Natural killer cell treated with Interleukin-12 subunit alpha and Interleukin-12 subunit beta and Interleukin-15 and Interleukin-18, amount 100 ng/mL, for 72 hours (primary cell): ENCODE data around the gene MTAP. TPM values are rescaled to one million over a fixed set of nuclear protein-coding genes. Genes with fewer than 3 reads are reported as not detected.

Experiments used
- ATAC-seq, 2 donors: fragments of 150-1000 bp; cut with Tn5 transposase in 1 of 2; sonication (Bioruptor Pico), chemical (Tn5 transposase) in 1 of 2; 2 replicates each; pipeline ENCODE4 v1.10.0; 2021
- DNase-seq: peaks from one replicate; pipeline ENCODE4 v3.0.0; 2022; ENCODE audit warnings: low spot score
- H3K27ac Mint-ChIP-seq, 2 donors: 1 replicate in 1 of 2; 2 replicates in 1 of 2; pipeline ENCODE4 v1.8.0; 2022; ENCODE audit warnings: mixed read lengths in 2 of 2, mild to moderate bottlenecking in 1 of 2, moderate library complexity in 1 of 2
- H3K27me3 Mint-ChIP-seq, 2 donors: 1 replicate in 1 of 2; 2 replicates in 1 of 2; pipeline ENCODE4 v1.8.0; 2022; ENCODE audit warnings: mixed read lengths in 2 of 2
- H3K36me3 Mint-ChIP-seq: one replicate; pipeline ENCODE4 v1.8.0; 2022; ENCODE audit warnings: mixed read lengths
- H3K4me1 Mint-ChIP-seq, 2 donors: 1 replicate in 1 of 2; 2 replicates in 1 of 2; pipeline ENCODE4 v1.8.0; 2022; ENCODE audit warnings: low read depth in 2 of 2, mixed read lengths in 2 of 2, mild to moderate bottlenecking in 1 of 2
- H3K4me3 Mint-ChIP-seq: one replicate; pipeline ENCODE4 v1.8.0; 2022; ENCODE audit warnings: mixed read lengths
- H3K9me3 Mint-ChIP-seq: 2 replicates; pipeline ENCODE4 v1.8.0; 2022; ENCODE audit warnings: mixed read lengths
- total RNA-seq, 2 donors: library from RNA; stranded (reverse); gene quantifications; one replicate each; pipeline ENCODE4 v1.2.3, GENCODE V29; 2022

MTAP gene
- total RNA-seq, 2 donors from 2014 or later: 32.9 to 61.3 TPM

DNA sequence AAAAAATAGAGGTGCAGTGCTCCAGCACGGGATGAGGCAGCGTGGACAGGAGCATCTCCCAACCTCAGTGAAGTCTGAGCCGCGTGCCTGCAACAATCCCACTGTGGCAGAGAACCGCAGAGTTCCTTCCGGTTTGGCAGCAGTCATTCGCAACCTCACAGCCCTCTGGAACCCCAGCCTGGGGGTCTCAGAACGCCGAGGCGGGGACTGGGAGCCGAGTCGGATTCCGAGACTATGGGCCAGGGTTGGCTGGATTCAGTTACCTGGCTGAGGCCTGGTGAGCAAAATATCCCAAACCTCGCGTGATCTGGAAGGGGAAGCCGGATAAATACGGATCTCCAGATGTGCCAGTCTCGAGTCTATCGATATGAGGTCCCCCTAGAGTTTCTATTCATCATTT lies 164.7 kb downstream of the MTAP start:
- Mint-ChIP-seq H3K36me3 (peaks cover 35% of the 10 kb centered on the region), H3K4me3 (peak overlapping the region; percentile 43), H3K9me3 (peaks cover 1% of the 10 kb centered on the region), H3K27ac (no peak overlapping the region), H3K27me3 (peaks cover 72 to 93% of the 10 kb centered on the region in 2 donors), H3K4me1 (peaks cover 38 to 49% of the 10 kb centered on the region in 2 donors)
- no peak for DNase-seq
- no peak for ATAC-seq

DNA sequence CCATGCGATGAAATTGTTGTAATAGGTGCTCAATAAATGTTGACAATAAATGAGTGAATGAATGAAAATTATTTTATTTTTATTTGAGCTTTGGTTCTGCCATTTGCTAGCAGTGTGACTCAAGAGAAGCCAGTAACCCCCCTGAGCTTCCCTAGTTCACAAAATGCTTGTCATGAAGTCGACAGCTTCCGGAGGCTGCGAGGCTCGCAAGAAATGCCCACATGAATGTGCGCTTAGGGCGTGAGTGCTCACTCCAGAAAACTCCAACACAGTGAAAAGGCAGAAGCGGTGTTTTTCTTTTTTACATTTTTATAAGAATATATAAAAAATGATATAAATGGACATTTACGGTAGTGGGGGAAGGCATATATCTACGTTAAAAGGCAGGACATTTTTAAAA lies 165.3 kb downstream of the MTAP start:
- Mint-ChIP-seq H3K27ac (no peak overlapping the region), H3K27me3 (peaks cover 73 to 93% of the 10 kb centered on the region in 2 donors), H3K36me3 (peaks cover 35% of the 10 kb centered on the region), H3K9me3 (no peaks in the 10 kb centered on the region), H3K4me1 (peaks cover 38 to 49% of the 10 kb centered on the region in 2 donors), H3K4me3 (peak overlapping the region; percentile 43)
- DNase-seq (no peak), ATAC-seq (no peak)

GRCh38 chr9:21968331-21969010 lies 166.0 kb downstream of the MTAP start:
- H3K9me3 Mint-ChIP-seq: no peaks in the 10 kb centered on the region
- peaks cover 38 to 49% of the 10 kb centered on the region in 2 donors for H3K4me1 Mint-ChIP-seq
- peaks cover 32% of the 10 kb centered on the region for H3K36me3 Mint-ChIP-seq
- ATAC-seq: no peak
- peaks cover 68 to 90% of the 10 kb centered on the region in 2 donors for H3K27me3 Mint-ChIP-seq
- H3K4me3 Mint-ChIP-seq: peak overlapping the region; percentile 43
- no peak for DNase-seq
- H3K27ac Mint-ChIP-seq: peak overlapping the region; percentile 0 to 30

DNA sequence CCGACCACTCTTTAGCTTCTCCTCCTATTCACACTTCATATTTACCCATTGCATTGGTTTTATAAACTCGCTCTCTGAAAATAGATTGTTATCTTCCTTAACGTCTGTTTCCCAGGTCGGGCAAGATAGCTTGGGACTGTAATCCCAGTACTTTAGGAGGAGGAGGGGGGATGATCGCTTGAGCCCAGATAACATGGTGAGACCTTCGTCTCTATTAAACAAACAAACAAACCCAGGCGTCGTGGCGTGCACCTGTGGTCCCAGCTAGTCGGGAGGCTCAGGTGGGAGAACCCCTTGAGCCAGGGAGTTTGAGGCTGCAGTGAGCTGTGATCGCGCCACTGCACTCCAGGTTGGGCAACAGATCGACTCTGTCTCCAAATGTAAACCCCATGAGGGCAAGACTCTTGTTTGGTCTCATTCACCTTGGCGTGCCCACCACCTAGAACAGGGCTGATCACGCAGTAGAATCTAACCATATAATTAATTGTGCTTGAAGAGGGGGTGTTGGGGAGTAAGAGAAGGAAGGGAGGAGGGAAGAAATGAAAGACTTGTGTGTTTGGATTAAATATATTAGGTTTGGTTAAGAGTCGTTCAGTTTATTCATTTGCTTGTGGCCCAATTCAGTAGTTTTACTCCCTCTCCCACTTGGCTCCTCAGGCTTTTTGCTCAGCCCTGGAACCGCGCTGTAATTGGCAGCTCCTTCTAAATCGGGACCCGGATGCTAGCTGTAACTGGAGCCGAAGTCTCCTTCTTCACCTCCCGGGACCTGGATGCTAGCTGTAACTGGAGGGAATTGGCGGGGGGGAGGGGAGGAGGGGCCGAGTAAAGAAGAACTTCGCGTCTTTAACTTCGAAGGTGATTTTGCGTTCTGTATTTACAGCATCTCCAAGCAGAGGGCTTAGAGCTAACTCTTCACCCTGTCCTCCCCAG lies 166.8 kb downstream of the MTAP start:
- peak overlapping the region; percentile 43 for H3K4me3 Mint-ChIP-seq
- H3K4me1 Mint-ChIP-seq: peaks cover 40 to 50% of the 10 kb centered on the region in 2 donors
- peaks cover 69 to 90% of the 10 kb centered on the region in 2 donors for H3K27me3 Mint-ChIP-seq
- ATAC-seq (no peak), DNase-seq (no peak)
- H3K9me3 Mint-ChIP-seq: no peaks in the 10 kb centered on the region
- H3K36me3 Mint-ChIP-seq: peaks cover 26% of the 10 kb centered on the region
- H3K27ac Mint-ChIP-seq: peak overlapping the region; percentile 0 to 30

DNA sequence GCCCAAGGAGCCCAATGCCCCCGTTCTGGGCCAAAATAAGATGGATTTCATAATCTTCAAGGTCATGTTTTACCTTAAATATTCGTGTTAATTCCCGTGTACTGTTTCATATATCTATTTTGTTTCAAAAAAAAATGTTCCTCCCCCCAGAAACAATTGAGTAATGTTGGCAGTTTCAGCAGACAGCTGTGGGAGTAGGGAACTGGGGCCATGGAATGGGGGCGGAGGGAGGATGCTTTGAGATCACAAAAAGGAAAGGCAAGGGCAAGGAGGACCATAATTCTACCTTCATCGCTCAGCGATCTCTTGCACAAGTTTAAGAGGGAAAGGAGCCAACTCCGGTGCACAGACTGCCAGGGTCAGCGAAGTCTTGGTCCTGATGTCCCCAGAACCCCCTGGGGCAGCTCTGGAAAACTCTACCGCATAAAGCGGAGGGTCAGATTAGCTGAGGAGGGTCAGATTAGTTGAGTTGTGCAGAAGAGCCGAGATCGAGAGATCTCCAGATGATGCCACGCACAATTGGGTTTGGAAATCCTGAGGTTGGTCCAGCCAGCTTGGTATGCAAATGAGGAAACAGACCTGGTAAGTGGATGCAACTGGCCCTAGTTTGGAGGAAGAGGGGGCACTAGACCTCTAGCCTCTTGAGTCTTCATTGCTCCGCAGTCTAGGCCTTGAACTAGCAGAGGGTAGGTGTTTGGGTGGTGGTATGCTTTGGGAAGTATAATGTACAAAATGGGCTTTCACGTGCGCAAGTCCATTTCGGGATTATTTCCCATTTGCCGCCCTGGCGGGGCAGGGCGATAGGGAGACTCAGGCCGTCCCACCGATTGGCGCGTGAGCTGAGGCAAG lies 167.7 kb downstream of the MTAP start:
- no peak for DNase-seq
- no peaks in the 10 kb centered on the region for H3K9me3 Mint-ChIP-seq
- H3K4me1 Mint-ChIP-seq: peaks cover 45 to 50% of the 10 kb centered on the region in 2 donors
- H3K27me3 Mint-ChIP-seq: peaks cover 73 to 95% of the 10 kb centered on the region in 2 donors
- no peak overlapping the region for H3K27ac Mint-ChIP-seq
- ATAC-seq: no peak
- no peak overlapping the region for H3K4me3 Mint-ChIP-seq
- H3K36me3 Mint-ChIP-seq: peaks cover 26% of the 10 kb centered on the region

- peaks cover 40 to 47% of the 10 kb centered on the region in 2 donors for H3K4me1 Mint-ChIP-seq
- H3K4me3 Mint-ChIP-seq: no peak overlapping the region
- peaks cover 71 to 96% of the 10 kb centered on the region in 2 donors for H3K27me3 Mint-ChIP-seq
- H3K36me3 Mint-ChIP-seq: peaks cover 21% of the 10 kb centered on the region
- no peak overlapping the region for H3K27ac Mint-ChIP-seq
- no peaks in the 10 kb centered on the region for H3K9me3 Mint-ChIP-seq
- DNase-seq (no peak), ATAC-seq (no peak)
These were observed 168.6 kb downstream of the MTAP start for GRCh38 chr9:21970800-21971640.

DNA sequence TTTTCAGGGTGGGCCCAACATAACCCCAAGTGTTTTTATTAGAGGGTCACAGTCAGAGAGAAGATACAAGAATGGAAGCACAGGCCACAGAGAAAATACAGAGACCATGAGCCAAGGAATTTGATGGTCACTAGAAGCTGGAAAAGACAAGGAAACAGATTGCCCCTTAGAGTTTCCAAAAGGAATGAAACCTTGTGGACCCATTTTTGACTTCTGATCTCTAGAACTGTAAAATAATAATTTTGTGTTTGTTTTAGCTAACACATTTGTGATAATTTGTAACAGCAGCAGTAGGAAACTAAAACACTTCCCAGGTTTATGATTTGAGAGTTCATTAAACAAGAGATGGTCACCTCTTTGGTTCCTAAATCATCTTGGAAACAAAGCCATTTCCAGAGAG lies 169.9 kb downstream of the MTAP start:
- H3K4me1 Mint-ChIP-seq: peaks cover 37 to 39% of the 10 kb centered on the region in 2 donors
- H3K27me3 Mint-ChIP-seq: peaks cover 67 to 91% of the 10 kb centered on the region in 2 donors
- no peak for ATAC-seq
- DNase-seq: no peak
- no peak overlapping the region for H3K27ac Mint-ChIP-seq
- H3K4me3 Mint-ChIP-seq: no peak overlapping the region
- H3K9me3 Mint-ChIP-seq: no peaks in the 10 kb centered on the region
- peaks cover 14% of the 10 kb centered on the region for H3K36me3 Mint-ChIP-seq

GRCh38 chr9:21974343-21974721 lies 171.9 kb downstream of the MTAP start:
- Mint-ChIP-seq H3K36me3 (peaks cover 13% of the 10 kb centered on the region), H3K27ac (peak overlapping the region in 1 of 2 donors; percentile 68), H3K9me3 (no peaks in the 10 kb centered on the region), H3K4me3 (peak overlapping the region; percentile 91), H3K27me3 (peaks cover 67 to 90% of the 10 kb centered on the region in 2 donors), H3K4me1 (peaks cover 24 to 25% of the 10 kb centered on the region in 2 donors)
- no peak for ATAC-seq
- no peak for DNase-seq

DNA sequence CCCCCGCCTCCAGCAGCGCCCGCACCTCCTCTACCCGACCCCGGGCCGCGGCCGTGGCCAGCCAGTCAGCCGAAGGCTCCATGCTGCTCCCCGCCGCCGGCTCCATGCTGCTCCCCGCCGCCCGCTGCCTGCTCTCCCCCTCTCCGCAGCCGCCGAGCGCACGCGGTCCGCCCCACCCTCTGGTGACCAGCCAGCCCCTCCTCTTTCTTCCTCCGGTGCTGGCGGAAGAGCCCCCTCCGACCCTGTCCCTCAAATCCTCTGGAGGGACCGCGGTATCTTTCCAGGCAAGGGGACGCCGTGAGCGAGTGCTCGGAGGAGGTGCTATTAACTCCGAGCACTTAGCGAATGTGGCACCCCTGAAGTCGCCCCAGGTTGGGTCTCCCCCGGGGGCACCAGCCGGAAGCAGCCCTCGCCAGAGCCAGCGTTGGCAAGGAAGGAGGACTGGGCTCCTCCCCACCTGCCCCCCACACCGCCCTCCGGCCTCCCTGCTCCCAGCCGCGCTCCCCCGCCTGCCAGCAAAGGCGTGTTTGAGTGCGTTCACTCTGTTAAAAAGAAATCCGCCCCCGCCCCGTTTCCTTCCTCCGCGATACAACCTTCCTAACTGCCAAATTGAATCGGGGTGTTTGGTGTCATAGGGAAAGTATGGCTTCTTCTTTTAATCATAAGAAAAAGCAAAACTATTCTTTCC lies 172.4 kb downstream of the MTAP start:
- DNase-seq: no peak
- peak overlapping the region; percentile 91 for H3K4me3 Mint-ChIP-seq

GRCh38 chr9:21976334-21976875 lies 174.0 kb downstream of the MTAP start:
- Mint-ChIP-seq H3K9me3 (no peaks in the 10 kb centered on the region), H3K27ac (no peak overlapping the region), H3K4me3 (no peak overlapping the region), H3K4me1 (peaks cover 16 to 23% of the 10 kb centered on the region in 2 donors), H3K27me3 (peaks cover 60 to 77% of the 10 kb centered on the region in 2 donors), H3K36me3 (peaks cover 8% of the 10 kb centered on the region)
- DNase-seq (no peak), ATAC-seq (no peak)

More for the DNA sequence above, 172.4 kb downstream of the MTAP start:
- Mint-ChIP-seq H3K36me3 (peaks cover 13% of the 10 kb centered on the region), H3K9me3 (no peaks in the 10 kb centered on the region), H3K4me1 (peaks cover 23 to 27% of the 10 kb centered on the region in 2 donors), H3K27me3 (peaks cover 69 to 90% of the 10 kb centered on the region in 2 donors), H3K27ac (peak overlapping the region in 1 of 2 donors; percentile 68)
- ATAC-seq: peak; percentile 76 to 77

DNA sequence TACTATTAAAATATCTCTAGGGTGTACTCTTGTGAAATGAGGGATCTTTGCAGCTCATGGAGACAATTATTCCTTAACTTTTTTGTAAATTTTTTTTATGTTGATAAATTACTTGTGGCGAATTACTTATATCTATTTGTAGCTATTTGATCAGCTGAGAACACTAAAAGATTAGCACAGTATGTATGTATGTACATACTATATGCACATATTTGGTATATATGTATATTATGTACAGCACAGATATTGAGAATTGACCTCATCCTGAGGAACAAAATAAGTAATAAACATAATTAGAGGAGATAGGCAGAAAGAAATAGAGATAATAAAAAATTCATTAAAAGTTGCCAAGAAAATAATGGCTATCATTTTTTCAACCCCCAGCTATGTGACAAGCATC lies 180.0 kb downstream of the MTAP start:
- H3K27ac Mint-ChIP-seq: no peak overlapping the region
- peaks cover 6 to 7% of the 10 kb centered on the region in 2 donors for H3K4me1 Mint-ChIP-seq
- H3K36me3 Mint-ChIP-seq: peaks cover 7% of the 10 kb centered on the region
- no peak overlapping the region for H3K4me3 Mint-ChIP-seq
- no peaks in the 10 kb centered on the region for H3K9me3 Mint-ChIP-seq
- H3K27me3 Mint-ChIP-seq: peaks cover 47 to 60% of the 10 kb centered on the region in 2 donors
- ATAC-seq: no peak
- no peak for DNase-seq
